PC-3 (cell line): Measurements from ENCODE around the gene TRAPPC3L. TPM values are rescaled to one million over a fixed set of nuclear protein-coding genes. Genes with fewer than 3 reads are reported as not detected.

Experiments used
- ATAC-seq: fragments of 200-7000 bp; cut with Tn5 transposase; 2 replicates; pipeline ENCODE4 v1.9.1; 2020; ENCODE audit warnings: mild to moderate bottlenecking, moderate library complexity
- BruUV-seq: library from RNA; stranded (reverse); fragments of 400-500 nt; replicated peaks from 2 replicates; lab custom pipeline; 2021; lab: Mats Ljungman, UMichigan
- CTCF ChIA-PET: fragments of 300-600 bp; sonication (Branson Sonifier 250); formaldehyde crosslinking; loops from one replicate; lab custom pipeline; 2022; ENCODE audit warnings: antibody characterized with exemption; lab: Charles Lee
- POLR2A ChIA-PET: fragments of 300-600 bp; sonication (Branson Sonifier 250); formaldehyde crosslinking; loops from one replicate; lab custom pipeline; 2022; ENCODE audit warnings: antibody characterized with exemption; ENCODE audit not compliant: unreplicated experiment; lab: Charles Lee
- DNase-seq: peaks from one replicate; pipeline ENCODE4 v3.0.0-alpha.2; 2015
- H2AFZ ChIP-seq: fragments of 300-600 bp; sonication (generic); 2 replicates; pipeline ENCODE4 v1.6.0; 2016; ENCODE audit warnings: antibody characterized with exemption, low read length
- H3F3A ChIP-seq: fragments of 300-600 bp; sonication (generic); one replicate; pipeline ENCODE4 v1.6.0; 2017; ENCODE audit warnings: antibody characterized with exemption, low read length, control low read depth, mild to moderate bottlenecking; ENCODE audit not compliant: unreplicated experiment
- H3K27ac ChIP-seq: fragments of 300-600 bp; sonication (generic); 2 replicates; pipeline ENCODE4 v1.5.1; 2016; ENCODE audit warnings: mild to moderate bottlenecking, low read length
- H3K27me3 ChIP-seq: fragments of 300-600 bp; sonication (generic); 2 replicates; pipeline ENCODE4 v1.6.1; 2016; ENCODE audit warnings: low read length, mixed read lengths
- H3K36me3 ChIP-seq: fragments of 300-600 bp; sonication (generic); 2 replicates; pipeline ENCODE4 v1.6.1; 2016; ENCODE audit warnings: low read depth, mixed run types, low read length, mixed read lengths
- H3K4me1 ChIP-seq: fragments of 300-600 bp; sonication (generic); 2 replicates; pipeline ENCODE4 v1.5.1; 2016; ENCODE audit warnings: low read length; ENCODE audit not compliant: insufficient read depth
- H3K4me2 ChIP-seq: fragments of 300-600 bp; sonication (generic); 2 replicates; pipeline ENCODE4 v1.6.0; 2016; ENCODE audit warnings: low read length
- H3K4me3 ChIP-seq: fragments of 300-600 bp; sonication (generic); 2 replicates; pipeline ENCODE4 v1.5.1; 2016; ENCODE audit warnings: mild to moderate bottlenecking, low read length, mixed read lengths
- H3K79me2 ChIP-seq: fragments of 300-600 bp; sonication (generic); 2 replicates; pipeline ENCODE4 v1.6.1; 2017; ENCODE audit warnings: low read length, mixed read lengths
- H3K9ac ChIP-seq: fragments of 300-600 bp; sonication (generic); 2 replicates; pipeline ENCODE4 v1.6.0; 2016; ENCODE audit warnings: mild to moderate bottlenecking, low read length
- H3K9me2 ChIP-seq: fragments of 300-600 bp; sonication (generic); replicated peaks from 2 replicates; pipeline ENCODE4 v1.6.1; 2016; ENCODE audit warnings: mixed run types, low read length, mixed read lengths
- H3K9me3 ChIP-seq: fragments of 300-600 bp; sonication (generic); 2 replicates; pipeline ENCODE4 v1.6.1; 2016; ENCODE audit warnings: low read length, mixed read lengths
- H4K20me1 ChIP-seq: fragments of 300-600 bp; sonication (generic); 2 replicates; pipeline ENCODE4 v1.6.1; 2016; ENCODE audit warnings: low read length, mixed read lengths
- CTCF ChIP-seq: fragments of 300-600 bp; sonication (generic); conservative IDR thresholded peaks from 2 replicates; pipeline ENCODE4 v1.5.1; 2017; ENCODE audit warnings: antibody characterized with exemption, low read depth, mild to moderate bottlenecking, low read length
- EZH2 ChIP-seq: fragments of 300-600 bp; sonication (generic); IDR thresholded peaks from one replicate; pipeline ENCODE4 v1.6.1; 2017; ENCODE audit warnings: antibody characterized with exemption, mild to moderate bottlenecking, low read length; ENCODE audit not compliant: unreplicated experiment
- EZH2phosphoT487 ChIP-seq: fragments of 300-600 bp; sonication (generic); IDR thresholded peaks from 2 replicates; pipeline ENCODE4 v1.6.1; 2018; ENCODE audit warnings: mild to moderate bottlenecking, antibody characterized with exemption, low read length, borderline replicate concordance
- intact Hi-C: fragments of 100-400 bp; cut with micrococcal nuclease; formaldehyde crosslinking; loops from 2 replicates; pipeline ENCODE4 v1.9.0; 2023
- total RNA-seq: library from RNA; depleted of rRNA; stranded (reverse); fragments of >200 nt; gene quantifications from 2 replicates; pipeline ENCODE4 v1.2.3, GENCODE V29; 2014

Gene TRAPPC3L
- total RNA-seq, 1 experiment from 2014 or later: not detected

GRCh38 chr6:116450185-116450710 lies 95.2 kb downstream of the TRAPPC3L start:
- Histone ChIP-seq H3K4me3 (no peak overlapping the region), H3K4me2 (no peak overlapping the region), H3K9me3 (no peaks in the 10 kb centered on the region), H3F3A (peaks cover 5% of the 10 kb centered on the region), H3K9me2 (no peaks in the 10 kb centered on the region), H3K27me3 (no peaks in the 10 kb centered on the region), H3K9ac (no peak overlapping the region), H2AFZ (no peak overlapping the region), H3K79me2 (no peaks in the 10 kb centered on the region), H3K27ac (no peak overlapping the region), H4K20me1 (no peaks in the 10 kb centered on the region), H3K4me1 (peaks cover 27% of the 10 kb centered on the region), H3K36me3 (no peaks in the 10 kb centered on the region)
- BruUV-seq: no TSS peak
- no peak for ATAC-seq
- CTCF ChIA-PET: no interaction called here
- POLR2A ChIA-PET: interaction anchor here (0.6 kb wide), 1 partner anchor 120 kb away, joined by 7 read pairs; no protein-coding TSS in a partner anchor
- intact Hi-C loops: no loop called here
- TF ChIP-seq EZH2: no peak
- no peak for TF ChIP-seq EZH2phosphoT487
- TF ChIP-seq CTCF: no peak
- no peak for DNase-seq

GRCh38 chr6:116449565-116449964 lies 95.9 kb downstream of the TRAPPC3L start:
- H3K9me2 ChIP-seq: no peaks in the 10 kb centered on the region
- intact Hi-C loops: loop anchor here (5.0 kb wide), 1 partner anchor 162 kb away; no protein-coding TSS in a partner anchor
- no peaks in the 10 kb centered on the region for H4K20me1 ChIP-seq
- peaks cover 5% of the 10 kb centered on the region for H3F3A ChIP-seq
- H3K4me2 ChIP-seq: no peak overlapping the region
- no peaks in the 10 kb centered on the region for H3K27me3 ChIP-seq
- no peak overlapping the region for H3K27ac ChIP-seq
- ChIA-PET POLR2A (no interaction called here), CTCF (no interaction called here)
- H3K9ac ChIP-seq: no peak overlapping the region
- no peak for DNase-seq
- TF ChIP-seq EZH2: no peak
- TF ChIP-seq EZH2phosphoT487: no peak
- TF ChIP-seq CTCF: no peak
- no peak overlapping the region for H3K4me3 ChIP-seq
- no peaks in the 10 kb centered on the region for H3K9me3 ChIP-seq
- no peak overlapping the region for H2AFZ ChIP-seq
- no peak for ATAC-seq
- H3K4me1 ChIP-seq: peaks cover 27% of the 10 kb centered on the region
- H3K36me3 ChIP-seq: no peaks in the 10 kb centered on the region
- BruUV-seq: no TSS peak
- H3K79me2 ChIP-seq: no peaks in the 10 kb centered on the region

GRCh38 chr6:116447496-116448011 lies 97.9 kb downstream of the TRAPPC3L start:
- TF ChIP-seq CTCF (no peak), EZH2phosphoT487 (no peak), EZH2 (no peak)
- ChIA-PET POLR2A (no interaction called here), CTCF (no interaction called here)
- peaks cover 5% of the 10 kb centered on the region for H3F3A ChIP-seq
- H3K4me1 ChIP-seq: peaks cover 27% of the 10 kb centered on the region
- peak; percentile 69 for ATAC-seq
- H4K20me1 ChIP-seq: no peaks in the 10 kb centered on the region
- peak overlapping the region; percentile 76 for H3K4me2 ChIP-seq
- BruUV-seq: no TSS peak
- DNase-seq: peak; percentile 67
- no peaks in the 10 kb centered on the region for H3K36me3 ChIP-seq
- intact Hi-C loops: loop anchor here (5.0 kb wide), 1 partner anchor 160 kb away; no protein-coding TSS in a partner anchor
- H3K9me3 ChIP-seq: no peaks in the 10 kb centered on the region
- peak overlapping the region; percentile 80 for H3K27ac ChIP-seq
- H3K9me2 ChIP-seq: no peaks in the 10 kb centered on the region
- no peaks in the 10 kb centered on the region for H3K79me2 ChIP-seq
- H3K9ac ChIP-seq: no peak overlapping the region
- H2AFZ ChIP-seq: no peak overlapping the region
- H3K4me3 ChIP-seq: peak overlapping the region; percentile 51; the same call in 1 of the 2 replicates
- H3K27me3 ChIP-seq: no peaks in the 10 kb centered on the region
